Left forelimb (tissue), 1 donor: ENCODE measurements around the gene CISH.

Experiments
- DNase-seq: peaks from one replicate; pipeline ENCODE4 v3.0.0-alpha.2; 2018; ENCODE audit warnings: low spot score

Gene CISH

GRCh38 chr3:50611464-50612233, at the start of gene CISH:
Gene CISH (minus strand): TSS chr3:50611774. CDS start chr3:50611650, 124 bp downstream.
- peak; percentile 99 for DNase-seq

GRCh38 chr3:50660386-50660785, 48.8 kb upstream of the CISH start:
- DNase-seq, result peak; percentile 5

GRCh38 chr3:50658831-50659230, 47.3 kb upstream of the CISH start:
- peak; percentile 23 for DNase-seq

- peak; percentile 23 for DNase-seq
These were observed 46.8 kb upstream of the CISH start for GRCh38 chr3:50658416-50658815.

- DNase-seq, result peak; percentile 22
These were observed 46.2 kb upstream of the CISH start for GRCh38 chr3:50657816-50658215.

- peak; percentile 14 for DNase-seq
These were observed 45.8 kb upstream of the CISH start for GRCh38 chr3:50657407-50657806.

GRCh38 chr3:50656417-50657195, 45.0 kb upstream of the CISH start:
- peak; percentile 8 for DNase-seq

- DNase-seq, result no peak
These were observed 43.6 kb upstream of the CISH start for GRCh38 chr3:50655009-50655830.

- DNase-seq, result no peak
These were observed 42.5 kb upstream of the CISH start for GRCh38 chr3:50653937-50654595.

- no peak for DNase-seq
These were observed 41.1 kb upstream of the CISH start for GRCh38 chr3:50652709-50653108.

GRCh38 chr3:50651920-50652529, 40.5 kb upstream of the CISH start:
- no peak for DNase-seq

- DNase-seq, result no peak
These were observed 39.9 kb upstream of the CISH start for GRCh38 chr3:50651445-50651844.

- DNase-seq, result no peak
These were observed 38.4 kb upstream of the CISH start for GRCh38 chr3:50650018-50650417.

- DNase-seq, result no peak
These were observed 37.9 kb upstream of the CISH start for GRCh38 chr3:50649451-50649931.

- DNase-seq, result no peak
These were observed 37.4 kb upstream of the CISH start for GRCh38 chr3:50648944-50649343.

GRCh38 chr3:50648313-50648712, 36.7 kb upstream of the CISH start:
- no peak for DNase-seq

GRCh38 chr3:50645378-50645777, 33.8 kb upstream of the CISH start:
- DNase-seq, result no peak

- no peak for DNase-seq
These were observed 33.0 kb upstream of the CISH start for GRCh38 chr3:50644561-50644960.

- no peak for DNase-seq
These were observed 30.8 kb upstream of the CISH start for GRCh38 chr3:50642382-50642781.

GRCh38 chr3:50639055-50639494, 27.5 kb upstream of the CISH start:
- no peak for DNase-seq

GRCh38 chr3:50637945-50638344, 26.4 kb upstream of the CISH start:
- DNase-seq, result no peak
